ENCODE data around the gene NCCRP1. TPM values are rescaled to one million over a fixed set of nuclear protein-coding genes. Genes with fewer than 3 reads are reported as not detected.

NCCRP1 gene
- total RNA-seq, 4 donors from 2014 or later: 208 to 737 (median 262) TPM

DNA sequence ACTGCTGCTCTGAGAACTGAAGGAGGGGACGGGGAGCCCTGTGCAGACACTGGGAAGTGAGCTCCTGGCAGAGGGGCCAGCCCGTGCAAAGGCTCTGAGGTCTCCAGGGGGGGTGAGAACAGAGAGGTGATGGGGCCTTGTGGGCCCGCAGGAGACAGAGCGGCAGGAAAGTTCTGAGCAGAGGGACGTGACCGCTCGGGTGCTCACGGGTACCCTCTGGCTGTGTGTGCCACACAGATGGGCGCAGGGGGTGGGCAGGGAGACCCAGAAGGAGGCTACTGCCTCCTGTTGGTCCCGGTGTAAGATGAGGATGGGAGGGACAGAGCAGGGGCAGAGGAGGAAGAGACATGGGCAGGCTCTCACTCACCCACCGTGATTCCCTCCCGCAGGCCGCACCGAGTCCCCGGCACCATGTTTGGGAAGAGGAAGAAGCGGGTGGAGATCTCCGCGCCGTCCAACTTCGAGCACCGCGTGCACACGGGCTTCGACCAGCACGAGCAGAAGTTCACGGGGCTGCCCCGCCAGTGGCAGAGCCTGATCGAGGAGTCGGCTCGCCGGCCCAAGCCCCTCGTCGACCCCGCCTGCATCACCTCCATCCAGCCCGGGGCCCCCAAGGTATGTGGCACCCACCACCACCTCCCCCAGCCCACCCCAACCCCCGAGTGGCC lies 27.5 kb upstream of the NCCRP1 start:
- 83 to 92% methylated on average over 8 to 24 of the region's 36 CpGs for WGBS, 2 donors
- no peak overlapping the region for H3K27ac ChIP-seq
- DNase-seq: no peak

DNA sequence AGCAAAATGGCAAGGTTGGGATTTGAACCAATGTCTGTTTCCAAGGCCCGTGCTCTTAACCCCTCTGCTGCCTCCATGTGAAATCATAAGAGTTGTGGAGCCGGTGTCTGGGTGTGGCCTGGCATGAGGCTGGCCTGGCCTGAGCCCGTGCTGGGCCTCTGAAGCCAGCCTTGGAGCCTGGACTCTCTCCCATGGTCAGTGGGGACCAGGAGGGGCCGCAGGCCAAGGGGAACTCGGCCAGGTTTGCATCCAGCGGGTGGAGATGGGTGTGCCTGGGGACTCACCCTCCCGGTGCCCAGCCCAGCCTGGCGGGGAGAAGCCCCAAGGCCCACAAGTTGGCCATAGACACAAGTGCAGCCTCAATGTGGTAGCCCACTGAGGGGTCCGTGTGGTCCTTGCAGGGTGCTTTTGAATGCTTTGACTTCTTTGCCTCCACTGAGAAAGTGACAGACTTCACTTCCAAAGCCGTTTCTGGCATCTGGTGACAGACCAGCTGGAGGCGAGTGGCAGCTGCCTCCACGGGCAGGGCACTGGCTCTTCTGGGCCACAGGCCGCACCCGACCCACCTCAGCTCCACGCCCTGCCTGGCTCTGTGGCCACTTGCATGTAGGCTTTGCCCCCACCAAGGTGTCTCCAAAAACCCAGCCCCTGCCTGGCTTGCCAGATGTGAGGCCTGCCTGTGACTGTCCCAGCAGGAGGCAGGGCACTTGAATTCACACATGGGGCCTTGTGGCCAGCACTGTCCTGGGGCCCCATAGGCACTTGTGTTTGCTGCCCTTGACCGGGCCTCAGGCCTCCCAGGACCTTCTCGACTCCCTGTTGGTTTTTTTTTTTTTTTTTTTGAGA lies 26.2 kb upstream of the NCCRP1 start:
- Histone ChIP-seq H3K4me1 (peaks cover 24 to 53% (median 28%) of the 10 kb centered on the region in 3 donors), H3K9me3 (no peaks in the 10 kb centered on the region), H3K27me3 (no peaks in the 10 kb centered on the region), H3K4me3 (no peak overlapping the region), H3K27ac (peak overlapping the region in 2 of 4 donors; percentile 38 to 53), H3K36me3 (peaks cover 22 to 76% (median 29%) of the 10 kb centered on the region in 3 donors)
- no peak for DNase-seq
- TF ChIP-seq, protein P1, sequence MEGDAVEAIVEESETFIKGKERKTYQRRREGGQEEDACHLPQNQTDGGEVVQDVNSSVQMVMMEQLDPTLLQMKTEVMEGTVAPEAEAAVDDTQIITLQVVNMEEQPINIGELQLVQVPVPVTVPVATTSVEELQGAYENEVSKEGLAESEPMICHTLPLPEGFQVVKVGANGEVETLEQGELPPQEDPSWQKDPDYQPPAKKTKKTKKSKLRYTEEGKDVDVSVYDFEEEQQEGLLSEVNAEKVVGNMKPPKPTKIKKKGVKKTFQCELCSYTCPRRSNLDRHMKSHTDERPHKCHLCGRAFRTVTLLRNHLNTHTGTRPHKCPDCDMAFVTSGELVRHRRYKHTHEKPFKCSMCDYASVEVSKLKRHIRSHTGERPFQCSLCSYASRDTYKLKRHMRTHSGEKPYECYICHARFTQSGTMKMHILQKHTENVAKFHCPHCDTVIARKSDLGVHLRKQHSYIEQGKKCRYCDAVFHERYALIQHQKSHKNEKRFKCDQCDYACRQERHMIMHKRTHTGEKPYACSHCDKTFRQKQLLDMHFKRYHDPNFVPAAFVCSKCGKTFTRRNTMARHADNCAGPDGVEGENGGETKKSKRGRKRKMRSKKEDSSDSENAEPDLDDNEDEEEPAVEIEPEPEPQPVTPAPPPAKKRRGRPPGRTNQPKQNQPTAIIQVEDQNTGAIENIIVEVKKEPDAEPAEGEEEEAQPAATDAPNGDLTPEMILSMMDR (IDR thresholded peaks at IDR 0.05): no peak
- TF ChIP-seq POLR2A (IDR thresholded peaks at IDR 0.05): no peak
- intact Hi-C loops (cut with DNase I): no loop called here
- 72 to 79% methylated on average over 4 to 6 of the region's 17 CpGs for WGBS, 2 donors

More for the DNA sequence above, 27.5 kb upstream of the NCCRP1 start:
- Histone ChIP-seq H3K27me3 (no peaks in the 10 kb centered on the region), H3K4me3 (no peak overlapping the region), H3K4me1 (peaks cover 24 to 55% (median 28%) of the 10 kb centered on the region in 3 donors), H3K36me3 (peaks cover 13 to 62% (median 17%) of the 10 kb centered on the region in 3 donors), H3K9me3 (no peaks in the 10 kb centered on the region)
- intact Hi-C loops (cut with DNase I): no loop called here
- TF ChIP-seq POLR2A (IDR thresholded peaks at IDR 0.05): no peak
- TF ChIP-seq, protein P1 (IDR thresholded peaks at IDR 0.05): no peak

DNA sequence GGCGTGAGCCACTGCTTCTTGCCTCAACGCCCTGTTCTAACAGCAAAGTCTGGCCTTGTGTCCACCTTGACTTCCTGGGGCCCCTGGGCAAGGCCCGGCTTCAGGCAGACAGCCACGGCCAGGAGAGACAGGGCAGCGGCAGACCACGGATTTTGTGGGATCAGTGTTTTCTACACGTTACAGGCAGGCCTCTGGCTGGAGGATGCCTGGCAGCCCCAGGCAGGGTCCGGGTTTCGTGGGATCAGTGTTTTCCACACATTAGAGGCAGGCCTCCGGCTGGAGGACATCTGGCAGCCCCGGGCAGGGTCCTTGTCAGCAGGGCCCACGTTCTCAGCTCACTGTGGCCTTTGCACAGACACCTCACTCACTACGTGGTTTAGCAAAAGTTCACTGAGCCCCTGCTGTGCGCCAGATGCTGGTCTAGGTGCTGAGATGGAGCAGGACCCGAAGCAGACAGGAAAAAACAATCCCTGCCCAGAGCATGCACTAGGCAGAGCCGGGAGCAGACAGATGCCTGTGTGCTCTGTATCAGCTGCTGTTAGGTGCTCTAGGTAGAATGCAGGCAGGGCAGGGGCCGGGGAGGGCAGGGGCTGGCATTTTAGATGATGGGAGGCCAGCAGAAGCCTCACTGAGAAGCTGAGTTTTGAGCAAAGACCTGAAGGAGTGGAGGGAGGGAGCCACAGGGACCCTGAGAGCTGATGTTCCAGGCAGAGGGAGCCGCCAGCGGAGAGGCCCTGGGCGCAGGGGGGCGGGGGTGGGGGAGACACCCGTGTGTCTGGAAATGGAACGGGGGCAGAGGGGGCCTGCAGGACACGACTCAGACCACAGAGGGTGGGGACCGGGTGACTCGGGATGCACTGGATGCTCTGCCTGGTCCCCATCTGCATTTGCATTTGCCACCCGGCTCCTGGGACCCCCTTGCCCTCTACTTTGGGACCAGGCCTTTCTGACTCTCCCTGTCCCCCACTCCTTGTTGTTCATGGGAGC lies 25.0 kb upstream of the NCCRP1 start:
- Histone ChIP-seq H3K9me3 (no peaks in the 10 kb centered on the region), H3K27me3 (no peaks in the 10 kb centered on the region), H3K36me3 (peaks cover 22 to 87% (median 29%) of the 10 kb centered on the region in 3 donors), H3K4me1 (peaks cover 13 to 41% (median 21%) of the 10 kb centered on the region in 3 donors), H3K4me3 (no peak overlapping the region), H3K27ac (no peak overlapping the region)
- DNase-seq: no peak
- intact Hi-C loops (cut with DNase I): no loop called here
- WGBS, 2 donors: 65 to 82% methylated on average over 10 of the region's 27 CpGs
- TF ChIP-seq, protein P1 (IDR thresholded peaks at IDR 0.05): no peak
- no peak for TF ChIP-seq POLR2A (IDR thresholded peaks at IDR 0.05)

DNA sequence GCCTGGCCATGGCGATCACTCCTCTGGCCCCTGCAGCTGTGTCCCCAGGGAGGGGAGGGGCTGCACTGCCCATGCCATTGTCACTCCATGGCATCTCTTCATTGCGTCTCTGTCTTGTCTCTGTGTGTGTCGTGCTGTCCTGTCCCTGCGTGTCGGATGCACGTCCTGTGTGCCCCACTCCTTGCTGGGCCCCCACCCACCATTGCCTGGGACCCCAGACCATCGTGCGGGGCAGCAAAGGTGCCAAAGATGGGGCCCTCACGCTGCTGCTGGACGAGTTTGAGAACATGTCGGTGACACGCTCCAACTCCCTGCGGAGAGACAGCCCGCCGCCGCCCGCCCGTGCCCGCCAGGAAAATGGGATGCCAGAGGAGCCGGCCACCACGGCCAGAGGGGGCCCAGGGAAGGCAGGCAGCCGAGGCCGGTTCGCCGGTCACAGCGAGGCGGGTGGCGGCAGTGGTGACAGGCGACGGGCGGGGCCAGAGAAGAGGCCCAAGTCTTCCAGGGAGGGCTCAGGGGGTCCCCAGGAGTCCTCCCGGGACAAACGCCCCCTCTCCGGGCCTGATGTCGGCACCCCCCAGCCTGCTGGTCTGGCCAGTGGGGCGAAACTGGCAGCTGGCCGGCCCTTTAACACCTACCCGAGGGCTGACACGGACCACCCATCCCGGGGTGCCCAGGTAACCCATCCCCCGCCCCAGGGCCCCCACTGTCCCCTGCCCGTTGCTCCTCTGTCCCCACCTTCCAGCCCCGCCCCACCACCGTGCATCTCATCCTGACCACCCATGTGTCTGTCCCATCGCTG lies 23.9 kb upstream of the NCCRP1 start:
- Histone ChIP-seq H3K27ac (no peak overlapping the region), H3K36me3 (peaks cover 29 to 98% (median 37%) of the 10 kb centered on the region in 3 donors), H3K9me3 (no peaks in the 10 kb centered on the region), H3K27me3 (no peaks in the 10 kb centered on the region), H3K4me1 (peaks cover 1 to 30% (median 9%) of the 10 kb centered on the region in 3 donors), H3K4me3 (no peak overlapping the region)
- 81 to 100% methylated on average over 4 to 6 of the region's 45 CpGs for WGBS, 2 donors
- TF ChIP-seq, protein P1 (IDR thresholded peaks at IDR 0.05): no peak
- no peak for TF ChIP-seq POLR2A (IDR thresholded peaks at IDR 0.05)
- no peak for DNase-seq
- intact Hi-C loops (cut with DNase I): no loop called here
